A549 treated with ZK216348 at 1 μM for 4 hours (cell line): ENCODE data around the gene FAM25G. TPM values are rescaled to one million over a fixed set of nuclear protein-coding genes. Genes with fewer than 3 reads are reported as not detected.

Experiments used
- total RNA-seq: library from RNA; stranded (reverse); fragments of 200-300 nt; extraction: Qiagen RNA extraction; gene quantifications from 5 replicates; pipeline ENCODE4 v1.2.3, GENCODE V29; 2022; ENCODE audit warnings: low read depth

The FAM25G gene
- total RNA-seq: 3.8 TPM in 1 of 5 replicates, not detected in the others

GRCh38 chr10:47491600-47491999 lies at the start of gene FAM25G:
Gene FAM25G, minus strand, starts transcription at chr10:47491700. Its CDS starts 26 bp downstream, at chr10:47491674.

GRCh38 chr10:47523475-47523874 lies 32.0 kb upstream of the FAM25G start, which contains the start of gene AGAP9:
Gene AGAP9, minus strand, starts transcription at chr10:47523638. Its CDS starts 112 bp downstream, at chr10:47523526.

GRCh38 chr10:47483923-47484322 lies 7.6 kb downstream of the FAM25G start, which contains the start of gene ANXA8:
Gene ANXA8, minus strand, starts transcription at chr10:47484115. Its CDS starts 182 bp downstream, at chr10:47483933.

Other genes with a start within 250 kb of the FAM25G start
- 0.05 to 0.19 TPM (median 0.11 TPM) in 4 of 5 replicates, not detected in the other for gene GDF10, start 191.5 kb downstream of the FAM25G start, total RNA-seq
- gene GDF2, start 169.2 kb downstream of the FAM25G start, total RNA-seq: not detected in 5 replicates
- gene RBP3, start 143.3 kb downstream of the FAM25G start, total RNA-seq: not detected in 5 replicates
- gene ZNF488, start 107.4 kb downstream of the FAM25G start, total RNA-seq: 10.8 to 15.7 TPM (median 13.8 TPM) in 5 replicates
- gene ANXA8, start 7.6 kb downstream of the FAM25G start, total RNA-seq: 29.5 to 41.7 TPM (median 34.3 TPM) in 5 replicates
- gene AGAP9, start 31.9 kb upstream of the FAM25G start, total RNA-seq: 8.5 to 11.5 TPM (median 11.0 TPM) in 5 replicates